ENCODE data around the gene ZBTB42.

ZBTB42 gene

GRCh38 chr14:104800771-104801519, at the start of gene ZBTB42:
ZBTB42 (plus strand) TSS chr14:104801101; CDS start chr14:104801198, 97 bp downstream.
- DNase-seq (ENCODE audit: low read depth), result no peak

GRCh38 chr14:104751539-104752422, 49.1 kb upstream of the ZBTB42 start:
- no peak for DNase-seq (ENCODE audit: low read depth)

GRCh38 chr14:104752423-104752734, 48.5 kb upstream of the ZBTB42 start:
- no peak for DNase-seq (ENCODE audit: low read depth)

GRCh38 chr14:104752735-104753527, 48.0 kb upstream of the ZBTB42 start, which contains the start of gene SIVA1:
SIVA1 (plus strand) TSS chr14:104753147; CDS start chr14:104753202, 55 bp downstream.
- DNase-seq (ENCODE audit: low read depth), result peak; percentile 99

- no peak for DNase-seq (ENCODE audit: low read depth)
Observed at GRCh38 chr14:104753528-104754212, 47.2 kb upstream of the ZBTB42 start.

GRCh38 chr14:104754213-104754851, 46.6 kb upstream of the ZBTB42 start:
- DNase-seq (ENCODE audit: low read depth), result no peak

GRCh38 chr14:104755621-104756020, 45.3 kb upstream of the ZBTB42 start:
- no peak for DNase-seq (ENCODE audit: low read depth)

GRCh38 chr14:104756477-104757237, 44.2 kb upstream of the ZBTB42 start:
- DNase-seq (ENCODE audit: low read depth), result no peak

- no peak for DNase-seq (ENCODE audit: low read depth)
Observed at GRCh38 chr14:104757238-104757585, 43.7 kb upstream of the ZBTB42 start.

GRCh38 chr14:104757681-104758392, 43.1 kb upstream of the ZBTB42 start:
- no peak for DNase-seq (ENCODE audit: low read depth)

GRCh38 chr14:104758981-104759969, 41.6 kb upstream of the ZBTB42 start:
- no peak for DNase-seq (ENCODE audit: low read depth)

GRCh38 chr14:104765517-104765916, 35.4 kb upstream of the ZBTB42 start:
- no peak for DNase-seq (ENCODE audit: low read depth)

GRCh38 chr14:104766256-104766862, 34.5 kb upstream of the ZBTB42 start:
- DNase-seq (ENCODE audit: low read depth), result no peak

- DNase-seq (ENCODE audit: low read depth), result no peak
Observed at GRCh38 chr14:104766863-104767633, 33.9 kb upstream of the ZBTB42 start.

GRCh38 chr14:104767634-104767918, 33.3 kb upstream of the ZBTB42 start:
- no peak for DNase-seq (ENCODE audit: low read depth)

- DNase-seq (ENCODE audit: low read depth), result peak; percentile 70
Observed at GRCh38 chr14:104768437-104769323, 32.2 kb upstream of the ZBTB42 start.

All from fibroblast of gingiva (primary cell).